Adipocyte (in vitro differentiated cells): Measurements from ENCODE around the gene DGKD.

Experiments
- DNase-seq: peaks from one replicate; pipeline ENCODE4 v3.0.0-alpha.2; 2015; ENCODE audit warnings: low read depth
- H3K27me3 ChIP-seq: replicated peaks from 2 replicates; pipeline ENCODE4 v1.7.0; 2013; ENCODE audit warnings: mild to moderate bottlenecking, low read length, moderate library complexity; ENCODE audit not compliant: control insufficient read depth, insufficient read depth
- H3K36me3 ChIP-seq: 2 replicates; pipeline ENCODE4 v1.7.0; 2013; ENCODE audit warnings: low read length, mild to moderate bottlenecking, moderate library complexity; ENCODE audit not compliant: control insufficient read depth, insufficient read depth, severe bottlenecking
- H3K4me1 ChIP-seq: 2 replicates; pipeline ENCODE4 v1.7.0; 2013; ENCODE audit warnings: mild to moderate bottlenecking, low read length, moderate library complexity; ENCODE audit not compliant: control insufficient read depth, insufficient read depth
- H3K4me3 ChIP-seq: 2 replicates; pipeline ENCODE4 v1.7.0; 2013; ENCODE audit warnings: mild to moderate bottlenecking, low read length, moderate library complexity
- H3K9ac ChIP-seq: 2 replicates; pipeline ENCODE4 v1.7.0; 2013; ENCODE audit warnings: mild to moderate bottlenecking, low read length, moderate library complexity
- H3K9me3 ChIP-seq: 2 replicates; pipeline ENCODE4 v1.7.0; 2013; ENCODE audit warnings: mild to moderate bottlenecking, low read length, moderate library complexity; ENCODE audit not compliant: control insufficient read depth

The DGKD gene

GRCh38 chr2:233459426-233459825, 105.1 kb downstream of the DGKD start:
- DNase-seq: no peak
- peaks cover 45% of the 10 kb centered on the region for H3K36me3 ChIP-seq
- H3K27me3 ChIP-seq: no peaks in the 10 kb centered on the region
- no peaks in the 10 kb centered on the region for H3K4me1 ChIP-seq
- H3K4me3 ChIP-seq: no peak overlapping the region
- no peak overlapping the region for H3K9ac ChIP-seq
- no peaks in the 10 kb centered on the region for H3K9me3 ChIP-seq

- Histone ChIP-seq H3K4me1 (no peaks in the 10 kb centered on the region), H3K4me3 (no peak overlapping the region), H3K9ac (no peak overlapping the region), H3K27me3 (no peaks in the 10 kb centered on the region), H3K9me3 (no peaks in the 10 kb centered on the region), H3K36me3 (peaks cover 38% of the 10 kb centered on the region)
- DNase-seq: no peak
Observed at GRCh38 chr2:233460726-233461441, 106.6 kb downstream of the DGKD start.

- Histone ChIP-seq H3K4me3 (no peak overlapping the region), H3K36me3 (peaks cover 38% of the 10 kb centered on the region), H3K4me1 (no peaks in the 10 kb centered on the region), H3K9ac (no peak overlapping the region), H3K27me3 (no peaks in the 10 kb centered on the region), H3K9me3 (no peaks in the 10 kb centered on the region)
- DNase-seq: no peak
Observed at GRCh38 chr2:233461481-233461891, 107.2 kb downstream of the DGKD start.

GRCh38 chr2:233462202-233462785, 108.0 kb downstream of the DGKD start:
- Histone ChIP-seq H3K36me3 (peaks cover 33% of the 10 kb centered on the region), H3K27me3 (no peaks in the 10 kb centered on the region), H3K4me3 (no peak overlapping the region), H3K4me1 (no peaks in the 10 kb centered on the region), H3K9ac (no peak overlapping the region), H3K9me3 (no peaks in the 10 kb centered on the region)
- DNase-seq: no peak

- H3K36me3 ChIP-seq: peaks cover 32% of the 10 kb centered on the region
- DNase-seq: no peak
- H3K9ac ChIP-seq: no peak overlapping the region
- H3K4me3 ChIP-seq: no peak overlapping the region
- H3K27me3 ChIP-seq: no peaks in the 10 kb centered on the region
- H3K9me3 ChIP-seq: no peaks in the 10 kb centered on the region
- no peaks in the 10 kb centered on the region for H3K4me1 ChIP-seq
Observed at GRCh38 chr2:233462826-233463470, 108.7 kb downstream of the DGKD start.

- Histone ChIP-seq H3K4me3 (no peak overlapping the region), H3K9me3 (no peaks in the 10 kb centered on the region), H3K27me3 (no peaks in the 10 kb centered on the region), H3K36me3 (peaks cover 31% of the 10 kb centered on the region), H3K9ac (no peak overlapping the region), H3K4me1 (no peaks in the 10 kb centered on the region)
- no peak for DNase-seq
Observed at GRCh38 chr2:233463586-233463985, 109.3 kb downstream of the DGKD start.

GRCh38 chr2:233464056-233464455, 109.8 kb downstream of the DGKD start:
- Histone ChIP-seq H3K27me3 (no peaks in the 10 kb centered on the region), H3K9ac (no peak overlapping the region), H3K9me3 (no peaks in the 10 kb centered on the region), H3K36me3 (peaks cover 31% of the 10 kb centered on the region), H3K4me1 (no peaks in the 10 kb centered on the region), H3K4me3 (no peak overlapping the region)
- DNase-seq: no peak

- Histone ChIP-seq H3K36me3 (peaks cover 34% of the 10 kb centered on the region), H3K4me3 (no peak overlapping the region), H3K9ac (no peak overlapping the region), H3K27me3 (no peaks in the 10 kb centered on the region), H3K4me1 (no peaks in the 10 kb centered on the region), H3K9me3 (no peaks in the 10 kb centered on the region)
- no peak for DNase-seq
Observed at GRCh38 chr2:233464531-233465240, 110.4 kb downstream of the DGKD start.

- Histone ChIP-seq H3K9me3 (no peaks in the 10 kb centered on the region), H3K27me3 (no peaks in the 10 kb centered on the region), H3K36me3 (peaks cover 37% of the 10 kb centered on the region), H3K4me3 (no peak overlapping the region), H3K9ac (no peak overlapping the region), H3K4me1 (peaks cover 4% of the 10 kb centered on the region)
- no peak for DNase-seq
Observed at GRCh38 chr2:233466991-233467603, 112.8 kb downstream of the DGKD start.

GRCh38 chr2:233468047-233468740, 113.9 kb downstream of the DGKD start:
- Histone ChIP-seq H3K27me3 (no peaks in the 10 kb centered on the region), H3K36me3 (peaks cover 32% of the 10 kb centered on the region), H3K9me3 (no peaks in the 10 kb centered on the region), H3K4me3 (no peak overlapping the region), H3K4me1 (peaks cover 4% of the 10 kb centered on the region), H3K9ac (no peak overlapping the region)
- no peak for DNase-seq
